ENCODE data around the gene EEF2. TPM values are rescaled to one million over a fixed set of nuclear protein-coding genes. Genes with fewer than 3 reads are reported as not detected.

Gene EEF2
- total RNA-seq, 2 donors from 2014 or later: 1,268 to 1,436 TPM

DNA sequence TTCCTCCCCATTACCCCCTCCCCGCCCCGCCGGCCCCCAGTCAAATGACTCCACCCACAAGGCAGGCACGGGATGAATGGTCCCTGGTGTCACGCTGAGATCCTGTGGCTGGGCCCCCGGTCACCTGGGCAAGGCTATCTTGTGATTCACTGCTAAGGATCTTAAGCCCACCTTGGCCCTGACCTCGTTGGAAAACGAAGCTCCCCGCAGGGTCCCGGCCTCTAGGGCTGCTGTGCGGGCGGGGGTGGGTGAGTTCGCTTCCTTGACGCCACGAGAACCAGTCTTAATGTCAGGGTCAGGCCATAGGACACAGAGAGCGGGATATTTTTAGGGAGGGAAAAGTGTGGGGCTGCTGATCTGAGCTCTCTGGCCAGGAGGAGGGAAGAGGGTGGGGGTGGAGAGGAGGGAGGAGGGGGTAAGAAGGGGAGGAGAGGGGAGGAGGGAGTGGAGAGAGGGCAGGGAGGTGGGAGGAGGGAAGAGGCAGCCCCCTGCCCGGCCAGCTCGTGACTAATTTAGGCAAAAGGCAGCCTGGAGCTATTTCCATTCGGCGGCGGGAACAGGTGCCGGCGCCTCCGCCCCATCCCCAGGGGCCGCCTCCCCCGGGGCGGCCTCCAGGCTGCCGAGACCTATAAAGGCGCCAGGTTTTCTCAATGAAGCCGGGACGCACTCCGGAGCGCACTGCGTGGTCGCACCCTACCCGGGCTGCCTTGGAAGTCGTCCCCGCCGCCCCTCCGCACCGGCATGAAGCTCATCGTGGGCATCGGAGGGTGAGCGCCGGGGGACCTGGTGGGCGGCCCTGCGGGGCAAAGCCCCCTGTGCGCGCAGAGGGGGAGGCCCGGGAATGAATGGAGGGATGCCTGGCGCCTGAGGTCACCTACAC lies 52.1 kb downstream of the EEF2 start, which contains the start of gene NMRK2:
Gene NMRK2 (plus strand): TSS at position 139 of the 880 bp plus-strand sequence. CDS start 603 bp downstream, at position 742.
- TF ChIP-seq CTCF (IDR thresholded peaks at IDR 0.05): no peak
- peak within 1 kb of the TSS; percentile 25 for H3K4me3 ChIP-seq
- no peak for DNase-seq (ENCODE audit: low spot score)
- H3K27me3 ChIP-seq (replicated peaks; ENCODE audit: insufficient read depth): no peaks in the 10 kb centered on the region
- H3K27ac ChIP-seq: no peak within 1 kb of the TSS
- no peaks in the 10 kb centered on the region for H3K36me3 ChIP-seq
- H3K9me3 ChIP-seq: no peaks in the 10 kb centered on the region
- H3K4me1 ChIP-seq (ENCODE audit: control insufficient read depth in 1 of 2, low read depth in 2 of 2): peaks cover 0 to 10% of the 10 kb centered on the region in 2 donors
- ATAC-seq (ENCODE audit: insufficient number of reproducible peaks, low FRiP score, low read depth): no peak

- no peaks in the 10 kb centered on the region for H3K27me3 ChIP-seq (replicated peaks; ENCODE audit: insufficient read depth)
- ATAC-seq (ENCODE audit: insufficient number of reproducible peaks, low FRiP score, low read depth): no peak
- no peak for TF ChIP-seq CTCF (IDR thresholded peaks at IDR 0.05)
These were observed 54.2 kb downstream of the EEF2 start for GRCh38 chr19:3931041-3931440.

More at GRCh38 chr19:3931041-3931440, 54.2 kb downstream of the EEF2 start:
- DNase-seq (ENCODE audit: low spot score): no peak
- Histone ChIP-seq H3K4me1 (ENCODE audit: control insufficient read depth in 1 of 2, low read depth in 2 of 2) (peaks cover 0 to 10% of the 10 kb centered on the region in 2 donors), H3K27ac (no peak overlapping the region), H3K9me3 (no peaks in the 10 kb centered on the region), H3K4me3 (no peak overlapping the region), H3K36me3 (no peaks in the 10 kb centered on the region)

Other genes with a start within 250 kb of the EEF2 start
- gene APBA3, start 223.8 kb downstream of the EEF2 start, total RNA-seq: 10 to 100 TPM; 17.4 to 26.8 TPM
- gene MRPL54, start 222.8 kb downstream of the EEF2 start, total RNA-seq: 10 to 100 TPM; 32.4 to 56.9 TPM
- not detected for gene RAX2, start 213.2 kb downstream of the EEF2 start, total RNA-seq
- 1 to 10 TPM; 5.4 to 6.4 TPM for gene MATK, start 199.1 kb downstream of the EEF2 start, total RNA-seq
- not detected for gene ZFR2, start 116.4 kb downstream of the EEF2 start, total RNA-seq
- not detected for gene ATCAY, start 104.8 kb downstream of the EEF2 start, total RNA-seq
- gene NMRK2, start 52.4 kb downstream of the EEF2 start, total RNA-seq: 1 to 10 TPM in 1 of 2 donors, not detected in 1; 1.8 TPM
- 100 to 1,000 TPM; 167 to 241 TPM for gene DAPK3, start 14.4 kb downstream of the EEF2 start, total RNA-seq
- gene PIAS4, start 22.3 kb upstream of the EEF2 start, total RNA-seq: 10 to 100 TPM; 10.2 to 32.2 TPM
- gene ZBTB7A, start 81.4 kb upstream of the EEF2 start, total RNA-seq: 10 to 100 TPM; 85.1 to 91.9 TPM
- gene MAP2K2, start 138.7 kb upstream of the EEF2 start, total RNA-seq: 10 to 100 TPM; 51.2 to 71.8 TPM
- not detected for gene CREB3L3, start 168.2 kb upstream of the EEF2 start, total RNA-seq
- 10 to 100 TPM; 21.7 to 30.9 TPM for gene SIRT6, start 197.1 kb upstream of the EEF2 start, total RNA-seq
- 1 to 10 TPM in 1 of 2 donors, under 1 TPM in 1; 0.28 to 1.1 TPM for gene ANKRD24, start 197.2 kb upstream of the EEF2 start, total RNA-seq
- gene EBI3, start 244.1 kb upstream of the EEF2 start, total RNA-seq: 10 to 100 TPM in 1 of 2 donors, 1 to 10 TPM in 1; 1.9 to 16.1 TPM

All from thoracic aorta (tissue), 2 donors.